ENCODE results near the gene OR7A10.
"Not testable (repeated sequence)": the region's sequence is repeated elsewhere in the genome, so short reads cannot be mapped to it uniquely, and the experiment has no call there.

OR7A10 gene

DNA sequence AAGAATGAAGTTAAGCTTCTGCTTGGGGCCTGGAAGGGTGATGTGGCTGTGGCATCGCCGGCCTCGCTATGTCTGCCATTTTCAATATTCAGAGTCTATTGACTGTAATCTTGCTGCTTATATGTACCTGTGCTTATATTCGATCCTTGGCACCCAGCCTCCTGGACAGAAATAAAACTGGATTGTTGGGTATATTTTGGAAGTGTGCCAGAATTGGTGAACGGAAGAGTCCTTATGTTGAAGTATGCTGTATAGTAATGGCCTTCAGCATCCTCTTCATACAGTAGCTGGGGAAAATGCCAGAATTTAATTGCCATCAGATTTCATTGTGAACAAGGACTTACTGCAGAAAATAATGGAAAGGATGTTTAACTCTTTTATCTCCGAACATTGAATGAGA lies 56.5 kb downstream of the OR7A10 start:
- not testable (repeated sequence) for DNase-seq
